Non-pigmented ciliary epithelial cell (primary cell): Measurements from ENCODE around the gene ST3GAL3.
A peak's percentile ranks its signal among the peaks of the same experiment; 100 is the strongest.
"Not testable (repeated sequence)": the region's sequence is repeated elsewhere in the genome, so short reads cannot be mapped to it uniquely, and the experiment has no call there.

Experiments
- DNase-seq: peaks from one replicate; pipeline ENCODE4 v3.0.0-alpha.2; 2010; ENCODE audit warnings: low read depth

ST3GAL3 gene

DNA sequence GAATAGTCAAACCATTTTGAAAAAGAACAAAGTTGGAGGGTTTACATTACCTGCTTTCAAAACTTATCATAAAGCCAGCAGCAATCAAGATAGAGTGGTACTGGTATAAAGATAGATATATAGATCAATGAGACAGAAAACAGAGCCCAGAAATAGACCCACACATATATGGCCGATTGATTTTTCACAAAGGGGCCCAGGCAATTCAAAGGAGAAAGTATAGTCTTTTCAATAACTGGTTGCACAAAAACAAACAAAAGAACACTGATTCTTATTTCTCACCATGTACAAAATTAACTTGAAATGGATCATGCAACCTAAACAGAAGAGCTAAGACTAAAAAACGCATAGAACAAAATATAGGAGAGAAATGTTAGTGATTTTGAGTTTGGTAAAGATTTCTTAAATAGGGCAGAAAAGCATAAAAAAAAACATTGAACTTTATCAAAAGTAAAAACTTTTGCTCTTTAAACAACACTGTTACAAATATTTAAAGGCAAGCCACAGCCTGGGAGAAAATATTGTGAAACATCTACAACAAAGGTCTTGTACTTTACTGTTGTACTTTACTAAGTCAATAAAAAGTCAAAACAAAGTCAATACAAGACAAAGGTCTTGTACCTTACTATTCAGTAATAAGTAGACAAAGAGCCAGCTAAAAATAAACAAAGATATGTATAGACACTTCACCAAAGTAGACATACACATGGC lies 50.2 kb downstream of the ST3GAL3 start:
- no peak for DNase-seq

DNA sequence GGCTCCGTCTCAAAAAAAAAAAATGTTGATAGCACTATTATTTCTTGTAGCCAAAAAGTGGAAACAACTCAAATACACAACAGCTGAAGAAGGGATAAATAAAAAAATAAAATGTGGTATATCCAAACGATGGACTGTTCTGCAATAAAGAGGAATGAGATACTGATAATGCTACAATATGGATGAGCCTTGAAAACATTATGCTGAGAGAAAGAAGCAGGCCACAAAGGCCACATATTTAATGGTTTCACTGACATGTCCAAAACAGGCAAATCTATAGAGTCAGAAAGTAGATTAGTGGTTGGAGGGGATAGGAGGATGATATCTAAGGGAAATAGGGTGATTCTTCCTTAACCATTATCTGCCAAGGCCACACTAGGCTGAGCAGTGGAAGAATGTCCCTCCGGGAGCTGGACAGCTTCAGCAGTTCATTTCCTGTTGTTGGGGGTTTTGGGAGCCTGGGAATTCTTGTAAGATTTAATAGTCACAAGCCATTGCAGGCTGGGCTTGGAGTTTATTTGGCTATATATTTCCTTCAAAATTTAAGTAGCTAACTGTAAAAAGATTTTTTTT lies 53.5 kb downstream of the ST3GAL3 start:
- DNase-seq, result no peak

DNA sequence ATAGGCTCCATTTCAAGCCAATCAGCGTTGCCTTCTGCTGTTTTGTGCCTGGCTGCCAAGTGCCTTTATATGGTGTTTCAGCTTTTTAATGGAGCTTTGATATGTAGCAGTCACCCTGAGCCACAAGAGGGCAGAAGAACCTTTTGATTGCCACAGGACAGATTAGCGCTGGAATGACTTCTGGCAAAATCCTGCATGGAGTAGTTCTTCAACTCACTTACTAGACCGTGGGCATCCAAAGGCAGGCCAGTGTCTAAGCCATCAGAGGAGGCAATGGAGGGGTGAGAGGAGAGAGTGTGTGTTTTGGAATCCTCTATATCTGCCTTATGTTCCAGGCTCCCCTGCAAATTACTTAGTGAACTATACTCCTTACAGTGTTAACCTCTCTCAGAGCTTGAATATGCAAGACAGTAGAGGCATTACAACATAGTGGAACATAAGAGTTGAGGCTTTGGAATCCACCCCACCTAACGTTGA lies 56.2 kb downstream of the ST3GAL3 start:
- peak; percentile 69 for DNase-seq

DNA sequence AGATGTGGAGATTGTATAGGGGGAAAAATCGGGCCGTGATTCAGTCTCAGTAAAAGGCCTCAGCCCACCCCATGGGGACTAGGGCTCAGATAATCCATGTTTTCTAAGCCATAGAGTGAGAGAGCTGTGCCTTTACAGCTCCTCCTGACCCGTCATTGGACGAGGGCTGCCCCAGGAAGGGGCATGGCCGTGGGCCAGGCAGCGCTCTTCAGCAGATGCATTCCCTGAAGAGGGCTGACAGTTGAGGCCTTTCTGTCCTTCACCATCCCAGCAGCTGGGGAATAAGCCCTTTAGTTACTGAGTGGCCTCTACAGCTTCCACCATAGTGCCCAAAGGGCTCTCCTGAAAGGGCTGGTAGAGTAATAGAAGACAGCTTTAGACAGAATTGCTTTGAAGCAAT lies 57.2 kb downstream of the ST3GAL3 start:
- DNase-seq, result no peak

DNA sequence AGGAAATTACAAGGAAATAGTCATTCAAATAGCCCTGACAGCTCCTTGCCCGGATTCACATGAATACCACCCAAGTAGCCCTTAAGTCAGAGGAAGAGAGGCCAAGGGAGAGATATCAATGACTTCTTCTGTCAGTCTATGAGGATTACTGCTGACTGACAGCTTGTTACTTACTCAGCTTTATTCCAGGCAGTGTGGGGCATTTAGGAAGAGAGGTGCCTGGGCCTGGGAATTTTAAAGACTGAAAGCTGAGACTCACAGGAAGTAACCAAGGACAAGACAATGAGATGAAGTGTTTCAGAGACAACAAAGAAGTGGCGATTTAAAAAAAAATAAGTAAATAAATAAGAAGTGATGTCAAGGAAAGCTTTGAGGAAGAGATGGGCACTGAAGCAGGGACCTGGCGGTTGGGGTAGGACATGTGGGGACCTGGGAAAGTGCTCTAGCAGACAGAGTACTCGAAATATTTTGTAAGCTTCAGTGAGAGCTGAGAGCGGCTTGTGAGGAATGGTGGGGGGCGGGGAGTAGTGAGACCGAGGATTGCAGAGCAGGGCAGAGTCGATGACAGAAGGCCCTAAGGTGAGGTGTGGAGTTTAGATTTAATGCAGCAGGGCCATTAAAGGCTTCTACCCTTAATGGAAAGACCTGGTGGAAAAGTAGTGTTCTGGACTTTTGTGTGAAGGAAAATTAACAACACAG lies 58.9 kb downstream of the ST3GAL3 start:
- no peak for DNase-seq

DNA sequence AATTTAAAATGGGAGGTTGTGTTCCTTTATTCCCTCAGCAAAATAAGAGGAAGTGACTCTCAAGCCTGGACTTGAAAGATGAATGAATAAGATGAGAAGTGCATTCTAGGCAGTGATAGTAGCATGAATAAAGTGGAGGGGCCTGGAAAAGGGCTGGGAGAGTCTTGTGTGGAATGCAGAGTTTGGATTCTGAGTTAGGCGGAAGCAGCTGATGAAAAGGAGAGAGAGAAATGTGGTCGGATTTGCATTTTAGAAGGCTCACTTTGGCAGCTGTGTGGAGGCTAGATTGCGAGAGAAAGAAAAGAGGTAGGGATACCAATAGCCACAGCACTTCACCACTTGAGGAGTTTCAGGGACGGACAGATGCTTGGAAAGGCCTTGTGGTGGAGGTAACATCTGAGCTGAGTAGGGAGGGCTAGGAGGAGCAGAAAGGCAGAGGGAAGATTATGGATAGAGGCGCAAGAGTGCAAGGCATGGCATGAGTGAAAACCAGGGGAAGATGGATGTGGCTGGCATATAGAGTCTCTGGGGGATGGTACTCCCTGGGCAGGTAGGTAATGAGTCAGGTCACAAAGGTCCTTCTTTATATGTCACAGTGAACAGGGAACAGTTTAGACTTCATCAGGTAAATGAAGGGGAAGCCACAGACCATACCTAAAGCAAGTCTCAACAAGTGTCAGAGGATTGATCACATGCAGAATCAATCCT lies 59.6 kb downstream of the ST3GAL3 start:
- no peak for DNase-seq

DNA sequence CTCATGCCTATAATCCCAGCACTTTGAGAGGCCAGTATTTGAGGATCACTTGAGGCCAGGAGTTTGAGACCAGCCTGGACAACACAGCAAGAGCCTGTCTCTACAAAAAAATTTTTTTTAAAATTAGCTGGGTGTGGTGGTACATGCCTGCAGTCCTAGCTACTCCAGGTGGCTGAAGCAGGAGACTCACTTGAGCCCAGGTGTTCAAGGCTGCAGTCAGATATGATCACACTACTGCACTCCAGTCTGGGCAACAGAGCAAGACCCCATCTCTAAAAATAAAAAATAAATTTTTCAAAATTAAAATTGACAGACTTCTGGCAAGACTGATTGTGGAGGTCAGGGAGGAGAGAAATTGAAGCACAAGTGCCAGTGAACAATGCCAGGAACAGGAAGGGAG lies 60.8 kb downstream of the ST3GAL3 start:
- no peak for DNase-seq

DNA sequence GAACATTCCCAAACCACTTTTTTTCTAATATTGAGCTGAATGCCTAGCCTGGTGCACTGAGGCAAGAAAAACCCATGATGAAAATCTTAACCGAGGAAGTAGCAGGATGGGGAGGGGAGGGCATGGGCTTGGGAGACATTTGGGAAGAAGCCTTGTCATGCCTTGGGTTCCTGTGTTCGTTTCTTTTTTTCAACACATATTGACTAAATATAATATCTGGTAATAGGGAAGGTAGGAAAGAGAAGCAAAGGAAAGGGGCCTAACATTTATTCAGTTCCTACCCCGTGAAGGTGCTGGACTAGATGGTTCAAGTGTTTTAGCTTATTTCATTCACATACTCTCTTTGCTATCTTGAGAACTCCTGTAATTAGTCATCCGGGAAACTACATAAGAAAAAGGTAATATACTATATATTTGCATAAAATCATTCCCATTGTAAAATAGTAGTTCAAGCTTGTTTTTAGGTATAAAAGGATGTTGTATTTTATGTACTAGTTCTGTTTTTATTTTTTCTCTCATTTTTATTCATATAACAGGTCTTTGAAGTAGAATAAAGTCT lies 62.1 kb downstream of the ST3GAL3 start:
- DNase-seq, result no peak

DNA sequence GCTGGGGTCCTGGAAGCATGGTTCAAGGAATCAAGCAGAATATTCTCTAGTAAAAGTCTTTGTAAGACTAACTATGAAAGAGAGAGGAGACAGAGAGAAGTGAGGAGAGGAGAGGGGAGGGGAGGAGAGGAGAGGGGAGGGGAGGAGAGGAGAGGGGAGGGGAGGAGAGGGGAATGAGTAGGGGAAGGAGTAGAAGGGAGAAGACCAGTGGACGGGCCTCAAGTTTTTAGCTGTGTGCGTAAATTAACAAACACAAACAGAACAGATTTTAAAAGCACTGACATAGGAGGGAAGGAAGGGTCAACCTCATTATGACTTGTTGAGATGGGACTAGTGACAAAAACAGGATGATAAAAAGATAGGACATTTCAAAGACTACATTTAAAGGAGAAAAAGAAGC lies 62.8 kb downstream of the ST3GAL3 start:
- no peak for DNase-seq

DNA sequence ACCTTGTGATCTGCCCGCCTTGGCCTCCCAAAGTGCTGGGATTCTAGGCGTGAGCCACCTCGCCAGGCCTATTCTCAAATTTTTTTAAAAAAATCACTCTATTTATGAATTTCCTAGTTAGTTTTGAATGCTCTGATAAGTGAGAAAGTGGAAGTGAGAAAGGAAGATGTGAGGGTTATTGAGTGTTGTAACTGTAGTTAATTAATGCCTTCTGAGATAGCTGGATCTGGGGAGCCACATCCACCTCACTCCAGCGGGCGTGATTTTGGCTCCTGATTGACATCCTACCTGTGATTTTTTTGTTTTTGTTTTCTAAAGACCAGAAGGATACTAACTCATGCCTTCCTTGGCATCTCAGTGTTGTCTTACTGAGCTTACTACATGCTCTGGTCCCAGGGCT lies 65.6 kb downstream of the ST3GAL3 start:
- no peak for DNase-seq

DNA sequence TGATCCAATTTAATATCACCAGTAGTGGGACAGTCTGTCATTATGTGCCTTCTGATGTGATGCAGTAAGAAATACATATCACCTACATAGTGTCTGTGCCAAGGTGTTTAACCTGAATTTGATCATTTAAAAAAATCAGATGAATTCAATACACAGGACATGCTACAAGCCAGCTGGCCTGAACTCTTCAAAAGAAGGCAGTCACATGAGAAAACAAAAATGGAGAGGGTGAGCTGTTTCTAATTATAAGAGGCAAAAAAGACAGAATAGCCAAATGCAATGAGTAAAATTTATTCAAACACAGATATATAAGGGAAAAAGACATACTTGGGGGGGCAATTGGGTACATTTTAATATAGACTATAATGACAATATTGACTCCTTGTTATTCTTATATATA lies 66.5 kb downstream of the ST3GAL3 start:
- no peak for DNase-seq

DNA sequence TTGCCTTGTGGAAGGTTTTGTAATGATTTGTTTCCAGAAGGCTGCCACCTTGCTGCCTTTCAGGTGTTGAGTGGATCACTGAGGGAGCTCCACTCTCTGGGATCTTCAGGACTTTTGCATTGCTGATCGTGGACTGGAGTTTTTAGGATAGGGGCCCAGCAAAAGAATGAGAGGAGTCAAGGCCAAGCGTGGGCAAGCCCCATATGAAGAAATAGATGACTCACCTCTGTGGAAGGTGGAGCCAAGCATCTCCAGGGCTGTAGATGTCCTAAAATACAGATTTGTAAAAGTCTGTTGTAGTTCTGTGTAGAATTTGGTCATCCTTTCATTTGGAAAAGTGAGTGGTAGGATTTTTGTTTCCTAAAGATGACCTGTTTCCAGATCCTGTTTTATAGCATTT lies 67.0 kb downstream of the ST3GAL3 start:
- DNase-seq, result no peak

DNA sequence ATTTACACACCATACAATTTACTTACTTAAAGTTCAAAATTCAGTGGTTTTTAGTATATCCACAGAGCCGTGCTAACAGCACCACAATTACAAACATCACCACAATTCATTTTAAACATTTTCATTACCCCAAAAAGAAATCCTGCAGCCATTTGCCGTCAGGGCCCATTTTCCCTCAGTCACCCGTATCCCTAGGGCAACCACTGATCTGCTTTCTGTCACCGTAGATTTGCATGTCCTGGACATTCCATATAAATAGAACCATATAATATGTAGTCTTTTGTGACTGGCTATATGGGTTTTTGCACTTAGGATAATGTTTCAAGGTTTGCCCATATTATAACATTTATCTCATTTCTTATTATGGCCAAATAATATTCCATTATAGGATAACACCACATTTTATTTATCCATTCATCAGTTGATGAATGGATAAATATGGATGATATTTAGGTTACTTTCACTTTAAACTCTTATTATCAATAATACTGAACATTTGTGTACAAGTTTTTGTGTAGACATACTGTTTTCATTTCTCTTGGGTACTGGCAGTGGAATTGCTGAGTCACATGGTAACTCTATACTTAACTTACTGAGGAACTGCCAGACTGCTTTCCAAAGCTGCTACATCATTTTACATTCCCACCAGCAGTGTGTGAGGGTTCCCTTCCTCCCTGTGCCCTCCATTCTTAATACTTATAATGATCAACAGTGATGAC lies 68.9 kb downstream of the ST3GAL3 start:
- DNase-seq, result peak; percentile 31

DNA sequence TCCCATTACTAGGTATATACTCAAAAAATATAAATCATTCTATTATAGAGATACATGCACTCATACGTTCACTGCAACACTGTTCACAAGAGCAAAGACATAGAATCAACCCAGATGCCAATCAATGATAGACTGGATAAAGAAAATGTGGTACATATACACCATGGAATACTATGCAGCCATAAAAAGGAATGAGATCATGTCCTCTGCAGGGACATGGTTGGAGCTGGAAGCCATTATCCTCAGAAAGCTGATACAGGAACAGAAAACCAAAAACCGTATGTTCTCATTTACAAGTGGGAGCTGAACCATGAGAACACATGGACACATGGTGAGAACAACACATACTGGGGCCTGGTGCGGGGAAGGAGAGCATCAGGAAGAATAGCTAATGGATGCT lies 70.6 kb downstream of the ST3GAL3 start:
- not testable (repeated sequence) for DNase-seq

DNA sequence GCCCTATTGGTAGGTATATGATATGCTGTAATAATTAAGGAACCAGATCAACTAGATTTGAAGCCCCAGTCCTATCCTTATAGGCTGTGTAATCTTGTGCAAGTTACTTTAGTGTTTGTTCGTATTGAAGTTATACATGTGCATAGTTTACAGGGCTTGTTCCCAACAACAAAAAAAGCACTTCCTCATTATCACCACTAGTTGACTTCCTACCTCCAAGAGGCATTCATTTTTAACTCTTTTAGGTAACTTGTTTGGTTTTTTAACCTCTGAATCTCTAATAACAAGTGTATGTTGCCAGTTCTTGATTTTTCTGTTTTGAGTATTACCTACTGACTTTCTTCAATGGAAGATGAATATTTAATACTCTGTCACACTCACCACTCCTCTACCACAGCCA lies 71.9 kb downstream of the ST3GAL3 start:
- DNase-seq, result no peak

DNA sequence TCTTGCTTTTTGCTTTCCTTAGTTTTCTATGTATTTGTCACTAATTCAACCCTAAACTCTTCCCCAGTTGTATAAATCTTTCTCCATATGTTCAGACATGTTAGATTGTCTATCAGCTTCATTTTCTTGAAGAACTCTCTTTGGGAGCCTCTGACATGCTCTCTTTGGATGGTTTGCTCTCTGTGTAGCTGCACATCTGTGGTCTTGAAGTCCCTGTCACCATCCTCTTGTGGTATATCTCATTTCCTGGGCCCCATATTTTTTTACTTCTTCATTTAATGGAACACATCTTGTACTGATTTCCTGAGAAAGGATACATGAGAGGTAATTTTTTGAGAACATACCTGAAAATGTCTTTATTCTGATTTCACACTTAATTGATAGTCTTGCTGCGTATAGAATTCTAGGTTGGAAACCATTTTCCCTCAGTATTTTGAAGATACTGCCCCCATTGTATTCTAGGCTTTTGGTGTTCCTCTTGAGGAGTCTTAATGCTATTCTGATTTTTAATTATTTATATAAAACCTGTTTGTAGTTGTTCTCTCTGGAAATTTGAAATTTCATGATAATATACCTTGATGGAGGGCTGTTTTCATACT lies 72.6 kb downstream of the ST3GAL3 start:
- no peak for DNase-seq

DNA sequence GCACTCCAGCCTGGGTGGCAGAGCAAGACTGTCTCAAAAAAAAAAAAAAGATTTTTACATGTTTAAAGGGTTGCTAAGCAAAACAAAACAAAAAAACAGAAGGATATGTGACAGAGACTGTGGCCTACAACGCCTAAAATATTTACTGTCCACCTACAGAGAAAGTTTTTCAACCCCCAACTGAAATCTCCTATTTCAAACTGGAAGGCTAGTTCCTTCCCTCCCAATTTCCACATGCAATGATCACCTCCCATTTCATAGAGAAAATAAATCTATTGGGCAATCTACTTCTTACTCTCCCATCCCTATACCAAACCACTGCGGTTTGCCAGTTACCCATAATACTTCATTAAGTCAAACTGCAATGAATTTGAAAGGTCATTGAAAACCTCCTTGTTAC lies 74.2 kb downstream of the ST3GAL3 start:
- no peak for DNase-seq

DNA sequence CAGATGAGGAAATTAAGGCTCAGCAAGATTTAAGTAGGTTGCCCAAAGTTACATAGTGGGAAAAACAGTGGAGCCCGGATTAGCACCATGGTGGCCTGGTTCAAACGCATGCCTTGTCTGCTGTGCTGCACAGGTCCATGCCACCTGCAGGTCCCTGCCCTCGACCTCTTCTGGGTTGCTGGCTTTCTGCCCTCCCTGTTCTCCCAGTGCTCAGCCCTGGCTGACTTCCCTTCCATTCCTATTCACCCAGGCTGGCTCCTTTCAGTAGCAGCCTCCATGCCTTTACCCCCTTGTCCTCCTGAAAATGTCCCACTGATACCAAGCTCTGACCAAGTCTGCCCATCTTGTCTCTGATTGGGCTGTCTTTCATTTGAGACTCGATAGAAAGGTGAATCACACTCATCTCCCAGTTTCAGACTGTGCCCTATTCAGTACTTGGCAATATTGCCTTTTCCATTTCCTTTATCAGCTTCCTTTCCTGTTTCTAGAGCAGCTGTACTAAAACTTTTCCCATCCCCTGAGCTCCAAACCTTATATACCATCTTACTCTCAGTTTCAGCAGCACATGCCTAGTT lies 75.8 kb downstream of the ST3GAL3 start:
- no peak for DNase-seq

DNA sequence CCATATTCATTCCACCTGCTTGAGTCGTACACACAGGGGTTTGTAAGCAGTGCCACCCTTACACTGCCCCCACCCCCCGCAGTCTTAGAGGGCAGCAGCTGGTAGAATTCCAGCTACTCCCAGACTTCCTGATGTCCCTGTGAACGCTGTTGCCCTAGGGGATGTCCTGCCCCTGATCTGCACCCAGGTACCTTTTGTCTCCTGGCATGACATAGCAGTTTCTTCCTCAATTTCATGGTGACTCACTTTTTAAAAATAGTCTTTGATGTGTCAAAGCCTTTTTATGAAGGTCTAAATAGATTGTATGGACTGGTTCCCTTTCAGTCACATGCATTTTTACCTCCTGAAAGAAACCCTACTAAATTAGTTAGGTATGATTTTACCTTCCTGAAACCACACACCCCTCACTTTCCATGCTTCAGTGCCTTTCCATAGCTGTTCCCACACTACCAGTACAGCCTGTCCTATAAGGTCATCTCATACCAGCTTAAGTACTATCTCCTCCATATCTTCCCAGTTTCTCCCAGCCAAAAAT lies 76.4 kb downstream of the ST3GAL3 start:
- DNase-seq, result no peak

DNA sequence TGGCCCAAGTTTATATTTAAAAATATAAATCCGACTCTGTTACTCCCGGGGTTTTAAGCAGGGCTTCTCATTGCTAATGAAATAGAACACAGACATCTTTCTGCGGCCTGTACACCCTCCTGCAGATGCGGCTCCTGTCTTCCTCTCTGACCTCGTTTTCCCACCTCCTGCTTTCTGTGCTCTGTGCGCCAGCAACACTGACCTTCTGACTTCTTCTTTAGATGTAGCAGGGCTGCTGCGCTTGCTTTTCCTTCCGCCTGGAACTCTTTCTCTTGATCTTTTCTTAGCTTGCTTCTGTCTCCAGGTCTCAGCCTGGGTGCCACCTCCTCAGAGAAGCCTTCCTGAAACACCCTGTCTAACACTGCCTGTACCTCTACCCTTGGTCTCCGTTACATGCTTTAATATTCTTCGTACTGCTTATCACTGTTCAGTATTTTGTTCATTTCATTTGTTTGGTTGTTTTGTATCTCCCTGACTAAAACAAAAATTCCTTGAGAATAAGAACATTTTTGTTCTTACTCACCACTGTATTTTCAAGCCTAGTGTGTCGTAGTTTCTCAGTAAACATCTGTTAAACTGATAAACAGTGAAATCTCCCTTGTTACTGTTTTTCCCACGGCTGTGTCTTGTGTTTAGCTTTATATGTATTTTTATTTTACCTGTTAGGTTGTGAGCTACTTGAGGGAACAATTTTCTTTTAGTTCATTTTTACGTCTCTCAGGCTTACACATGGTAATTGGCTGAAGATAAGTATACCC lies 79.0 kb downstream of the ST3GAL3 start:
- DNase-seq, result no peak
